Ovary (tissue), 9 donors: ENCODE data around the gene HOOK2. TPM values are rescaled to one million over a fixed set of nuclear protein-coding genes. Genes with fewer than 3 reads are reported as not detected.

Source experiments
- DNase-seq, 5 donors: peaks; one replicate each; pipeline ENCODE4 v3.0.0-alpha.2; 2019 to 2020
- H3K27ac ChIP-seq, 2 donors: fragments of 200-600 bp; one replicate each; pipeline versions ENCODE4 v1.5.1 to v1.8.0; 2019 to 2022
- H3K27me3 ChIP-seq: fragments of 200-600 bp; one replicate; pipeline ENCODE4 v1.8.0; 2022
- H3K36me3 ChIP-seq: fragments of 200-600 bp; sonication (generic); one replicate; pipeline ENCODE4 v1.5.1; 2019
- H3K4me1 ChIP-seq: one replicate; pipeline ENCODE4 v1.8.1; 2013; ENCODE audit warnings: mild to moderate bottlenecking, moderate library complexity; ENCODE audit not compliant: insufficient read depth
- H3K4me3 ChIP-seq: fragments of 200-600 bp; sonication (generic); one replicate; pipeline ENCODE4 v1.5.1; 2017
- H3K9me3 ChIP-seq, 2 donors: fragments of 200-600 bp in 1 of 2; sonication (generic) in 1 of 2; one replicate each; pipeline versions ENCODE4 v1.5.1 to v1.8.1; 2013 to 2019; ENCODE audit warnings: mild to moderate bottlenecking in 1 of 2, moderate library complexity in 1 of 2
- CTCF ChIP-seq, 3 donors: fragments of 450-650 bp in 2 of 3; fragments of 200-600 bp in 1 of 3; IDR thresholded peaks; one replicate each; pipeline versions ENCODE4 v1.5.1 to v1.8.0; 2016 to 2022; ENCODE audit warnings: antibody characterized with exemption in 3 of 3, mild to moderate bottlenecking in 1 of 3
- EP300 ChIP-seq: sonication (generic); formaldehyde crosslinking; IDR thresholded peaks from one replicate; pipeline ENCODE4 v1.6.1; 2017; ENCODE audit warnings: antibody characterized with exemption
- POLR2A ChIP-seq: fragments of 450-650 bp; IDR thresholded peaks from one replicate; pipeline ENCODE4 v1.6.1; 2017; ENCODE audit warnings: antibody characterized with exemption, mild to moderate bottlenecking, moderate library complexity
- WGBS, 3 donors: extraction: QIAGEN DNeasy Blood & Tissue Kit in 1 of 3; methylation state at CpG; one replicate each; pipeline versions ENCODE4 v1.1.5 to v1.1.7; 2013 to 2017; 5-methylcytosine and 5-hydroxymethylcytosine counted together
- intact Hi-C, 4 donors: fragments of 100-400 bp; cut with DNase I; formaldehyde crosslinking; loops; one replicate each; pipeline versions ENCODE4 v1.11.0 to v1.15.1; 2022 to 2023
- polyA plus RNA-seq, 2 donors: library from polyadenylated mRNA; stranded (reverse); fragments of 200-250 nt in 1 of 2; fragments of 350-450 nt in 1 of 2; fragmentation: Illumina TruSeq in 1 of 2; extraction: RNeasy Lipid Tissue Mini Kit (QIAGEN cat#74804) in 1 of 2; gene quantifications; one replicate each; pipeline ENCODE4 v1.2.3, GENCODE V29; 2013 to 2014
- total RNA-seq, 7 donors: library from RNA; depleted of rRNA in 2 of 7; stranded (reverse); fragments of >200 nt in 2 of 7; fragmentation: NEBNext Ultra II Directional in 3 of 7; extraction: Animal tissue kit (Norgen Biotek cat#: 25700) in 3 of 7; gene quantifications; one replicate each; pipeline versions ENCODE4 v1.1.0 to v1.2.4, GENCODE V29; 2016 to 2023
- donor health status: DM: no; HTN: no; CAD: no; lungs with moderate emphysema.
- donor health status: DM: no; HTN: no; CAD: no.
- donor health status: Bipolar disorder and iron deficiency.
- donor health status: DM: yes; HTN: yes; CAD: no.
- donor health status: DM: no; HTN: no; CAD: no.
- donor health status: DM: yes; HTN: yes; CAD: no.

HOOK2 gene
- total and polyA plus RNA-seq, 9 donors: 12.2 to 52.2 (median 27.9) TPM

GRCh38 chr19:12790628-12791344 is 15.4 kb upstream of the HOOK2 start:
- no peaks in the 10 kb centered on the region for H3K9me3 ChIP-seq
- peaks cover 8% of the 10 kb centered on the region for H3K4me1 ChIP-seq
- WGBS, 3 donors: 2 to 3% (median 2%) methylated on average over 22 of the region's 22 CpGs
- H3K27me3 ChIP-seq: no peaks in the 10 kb centered on the region
- no peak for TF ChIP-seq CTCF (IDR thresholded peaks at IDR 0.05)
- no peak for TF ChIP-seq EP300
- TF ChIP-seq POLR2A: no peak
- H3K36me3 ChIP-seq: no peaks in the 10 kb centered on the region
- peak in 4 of 5 donors; percentile 41 to 56 (median 53) for DNase-seq
- H3K4me3 ChIP-seq: peak overlapping the region; percentile 80
- peak overlapping the region; percentile 95 to 99 for H3K27ac ChIP-seq
- intact Hi-C loops: no loop called here

GRCh38 chr19:12789904-12790619 is 14.7 kb upstream of the HOOK2 start:
- intact Hi-C loops: loop anchor here in 1 of 4 donors (10.0 kb wide), 1 partner anchor 1055 kb away; no protein-coding TSS in a partner anchor

GRCh38 chr19:12789098-12789903 is 13.9 kb upstream of the HOOK2 start:
- Histone ChIP-seq H3K36me3 (no peaks in the 10 kb centered on the region), H3K9me3 (no peaks in the 10 kb centered on the region), H3K4me1 (peaks cover 13% of the 10 kb centered on the region), H3K27ac (peak overlapping the region; percentile 95 to 99), H3K4me3 (peak overlapping the region; percentile 80), H3K27me3 (no peaks in the 10 kb centered on the region)
- DNase-seq: no peak
- intact Hi-C loops: loop anchor here in 1 of 4 donors (10.0 kb wide), 1 partner anchor 1056 kb away; no protein-coding TSS in a partner anchor
- 0 to 2% (median 1%) methylated on average over 9 to 46 of the region's 46 CpGs for WGBS, 3 donors
- TF ChIP-seq EP300 (no peak), CTCF (IDR thresholded peaks at IDR 0.05) (peak in 1 of 3 donors; percentile 8), POLR2A (no peak)

More at GRCh38 chr19:12789904-12790619, 14.7 kb upstream of the HOOK2 start:
- H3K27me3 ChIP-seq: no peaks in the 10 kb centered on the region
- peak overlapping the region; percentile 80 for H3K4me3 ChIP-seq
- H3K36me3 ChIP-seq: no peaks in the 10 kb centered on the region
- 0 to 1% (median 1%) methylated on average over 54 to 56 of the region's 56 CpGs for WGBS, 3 donors
- H3K27ac ChIP-seq: peak overlapping the region; percentile 95 to 99
- DNase-seq: peak; percentile 97 to 99 (median 98)
- H3K9me3 ChIP-seq: no peaks in the 10 kb centered on the region
- H3K4me1 ChIP-seq: peaks cover 8% of the 10 kb centered on the region
- TF ChIP-seq POLR2A (peak; percentile 95), EP300 (peak; percentile 58), CTCF (IDR thresholded peaks at IDR 0.05) (no peak)

GRCh38 chr19:12788682-12789097 is 13.3 kb upstream of the HOOK2 start:
- Histone ChIP-seq H3K27ac (peak overlapping the region; percentile 95 to 99), H3K27me3 (no peaks in the 10 kb centered on the region), H3K4me1 (peaks cover 16% of the 10 kb centered on the region), H3K4me3 (peak overlapping the region; percentile 80), H3K9me3 (no peaks in the 10 kb centered on the region), H3K36me3 (no peaks in the 10 kb centered on the region)
- DNase-seq: peak; percentile 86 to 90 (median 87)
- 1 to 2% (median 2%) methylated on average over 12 of the region's 12 CpGs for WGBS, 3 donors
- no peak for TF ChIP-seq CTCF (IDR thresholded peaks at IDR 0.05)
- TF ChIP-seq POLR2A: no peak
- no peak for TF ChIP-seq EP300
- intact Hi-C loops: loop anchor here in 1 of 4 donors (10.0 kb wide), 1 partner anchor 1056 kb away; no protein-coding TSS in a partner anchor
